Measurements from ENCODE around the gene MAST1. TPM values are rescaled to one million over a fixed set of nuclear protein-coding genes. Genes with fewer than 3 reads are reported as not detected.
"Not testable (repeated sequence)": the region's sequence is repeated elsewhere in the genome, so short reads cannot be mapped to it uniquely, and the experiment has no call there.

Gene MAST1
- total RNA-seq, 1 experiment from 2014 or later = 2.6 TPM

DNA sequence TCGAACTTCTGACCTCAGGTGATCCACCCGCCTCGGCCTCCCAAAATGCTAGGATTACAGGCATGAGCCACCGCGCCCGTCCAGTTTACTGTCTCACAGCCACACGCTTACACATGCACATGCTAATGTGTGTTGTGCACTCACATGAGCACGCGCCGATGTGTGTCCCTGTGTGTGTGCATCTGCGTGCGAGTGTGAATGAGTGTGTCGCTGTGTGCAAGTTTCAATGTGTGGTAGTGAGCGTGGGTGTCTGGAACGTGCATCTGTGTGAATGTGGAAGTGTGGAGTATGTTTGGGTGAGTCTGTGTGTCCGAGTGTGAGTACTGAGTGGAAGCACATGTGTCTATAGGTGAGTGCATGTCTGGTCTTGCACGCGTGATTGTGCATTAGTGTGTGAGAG lies 4.2 kb downstream of the MAST1 start:
- intact Hi-C loops (cut with micrococcal nuclease; ENCODE audit: unreplicated experiment) = no loop called here
- CTCF ChIA-PET = no interaction called here
- TF ChIP-seq CTCF (IDR thresholded peaks at IDR 0.05; ENCODE audit: unreplicated experiment) = no peak
- peaks cover 5% of the 10 kb centered on the region for H3K36me3 Mint-ChIP-seq (ENCODE audit: insufficient read depth, unreplicated experiment)
- no peak for DNase-seq
- no TSS peak for BruUV-seq (replicated peaks)
- H3K27me3 Mint-ChIP-seq (ENCODE audit: unreplicated experiment) = peaks cover 29% of the 10 kb centered on the region
- no peak overlapping the region for H3K4me3 Mint-ChIP-seq (ENCODE audit: low read depth, unreplicated experiment)
- no peaks in the 10 kb centered on the region for H3K4me1 Mint-ChIP-seq (ENCODE audit: low read depth, unreplicated experiment)
- H3K27ac Mint-ChIP-seq (ENCODE audit: unreplicated experiment) = no peak overlapping the region
- H3K9me3 Mint-ChIP-seq (ENCODE audit: low read depth, unreplicated experiment) = no peaks in the 10 kb centered on the region

- Mint-ChIP-seq H3K4me1 (ENCODE audit: low read depth, unreplicated experiment) (no peaks in the 10 kb centered on the region), H3K27me3 (ENCODE audit: unreplicated experiment) (peaks cover 24% of the 10 kb centered on the region), H3K9me3 (ENCODE audit: low read depth, unreplicated experiment) (no peaks in the 10 kb centered on the region), H3K27ac (ENCODE audit: unreplicated experiment) (no peak overlapping the region), H3K4me3 (ENCODE audit: low read depth, unreplicated experiment) (no peak overlapping the region), H3K36me3 (ENCODE audit: insufficient read depth, unreplicated experiment) (peaks cover 5% of the 10 kb centered on the region)
- CTCF ChIA-PET = no interaction called here
- BruUV-seq (replicated peaks) = no TSS peak
- intact Hi-C loops (cut with micrococcal nuclease; ENCODE audit: unreplicated experiment) = no loop called here
- no peak for TF ChIP-seq CTCF (IDR thresholded peaks at IDR 0.05; ENCODE audit: unreplicated experiment)
- no peak for DNase-seq
These were observed 5.0 kb downstream of the MAST1 start for GRCh38 chr19:12843328-12843727.

DNA sequence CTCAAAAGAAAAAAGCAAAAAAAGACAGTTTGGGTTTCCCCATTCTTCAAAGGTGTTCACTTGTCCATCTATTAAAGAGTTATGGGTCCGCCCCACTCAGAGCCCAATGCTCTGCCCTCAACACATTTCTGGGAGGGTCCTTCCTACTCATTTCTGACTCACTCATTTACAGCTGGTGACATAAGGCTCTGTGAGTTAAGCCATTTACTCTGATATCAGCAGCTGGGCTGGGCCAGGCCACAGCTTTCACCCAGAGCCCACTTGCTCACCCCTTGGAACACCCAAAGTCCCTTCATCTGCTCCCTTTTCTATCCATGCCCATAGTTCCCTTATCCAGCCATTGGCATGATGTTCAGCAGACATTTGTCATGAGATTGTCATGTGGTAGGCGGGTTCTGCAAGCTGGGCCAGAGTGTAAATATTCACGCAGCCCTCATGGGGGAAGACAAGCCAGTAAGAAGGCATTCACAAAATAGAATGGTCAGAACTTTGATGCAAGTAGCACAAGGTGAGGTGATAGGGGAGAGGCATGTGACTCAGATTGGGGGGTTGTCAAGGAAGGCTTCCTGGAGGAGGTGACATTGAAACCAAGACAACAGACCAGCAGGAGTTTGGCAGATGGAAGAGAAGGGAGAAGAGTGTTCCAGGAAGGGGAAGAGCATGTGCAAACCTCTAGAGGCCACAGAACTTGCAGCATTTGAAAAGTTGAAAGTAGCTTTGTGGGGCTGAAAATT lies 5.9 kb downstream of the MAST1 start:
- Mint-ChIP-seq H3K4me3 (ENCODE audit: low read depth, unreplicated experiment) (no peak overlapping the region), H3K36me3 (ENCODE audit: insufficient read depth, unreplicated experiment) (peaks cover 5% of the 10 kb centered on the region), H3K9me3 (ENCODE audit: low read depth, unreplicated experiment) (no peaks in the 10 kb centered on the region), H3K4me1 (ENCODE audit: low read depth, unreplicated experiment) (no peaks in the 10 kb centered on the region), H3K27ac (ENCODE audit: unreplicated experiment) (no peak overlapping the region), H3K27me3 (ENCODE audit: unreplicated experiment) (peaks cover 21% of the 10 kb centered on the region)
- intact Hi-C loops (cut with micrococcal nuclease; ENCODE audit: unreplicated experiment) = no loop called here
- CTCF ChIA-PET = no interaction called here
- no peak for DNase-seq
- no TSS peak for BruUV-seq (replicated peaks)
- no peak for TF ChIP-seq CTCF (IDR thresholded peaks at IDR 0.05; ENCODE audit: unreplicated experiment)

DNA sequence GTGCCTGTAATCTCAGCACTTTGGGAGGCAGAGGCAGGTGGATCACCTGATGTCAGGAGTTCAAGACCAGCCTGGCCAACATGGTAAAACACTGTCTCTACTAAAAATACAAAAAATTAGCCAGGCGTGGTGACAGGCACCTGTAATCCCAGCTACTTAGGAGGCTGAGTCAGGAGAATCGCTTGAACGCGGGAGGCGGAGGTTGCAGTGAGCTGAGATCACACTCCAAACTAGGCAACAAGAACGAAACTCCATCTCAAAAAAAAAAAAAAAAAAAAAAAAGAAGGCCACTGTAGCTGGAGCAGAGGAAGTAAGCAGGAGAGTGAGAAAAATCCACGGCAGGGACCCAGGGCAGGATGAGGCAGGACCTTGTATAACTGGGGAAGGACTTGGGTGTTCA lies 8.3 kb downstream of the MAST1 start:
- not testable (repeated sequence) for H3K4me1 Mint-ChIP-seq (ENCODE audit: low read depth, unreplicated experiment); H3K9me3 Mint-ChIP-seq (ENCODE audit: low read depth, unreplicated experiment); H3K36me3 Mint-ChIP-seq (ENCODE audit: insufficient read depth, unreplicated experiment); H3K27ac Mint-ChIP-seq (ENCODE audit: unreplicated experiment); DNase-seq; H3K4me3 Mint-ChIP-seq (ENCODE audit: low read depth, unreplicated experiment); H3K27me3 Mint-ChIP-seq (ENCODE audit: unreplicated experiment); BruUV-seq (replicated peaks)
- CTCF ChIA-PET = interaction anchor here (1.8 kb wide), 1 partner anchor 87 kb away, joined by 11 read pairs; no protein-coding TSS in a partner anchor
- intact Hi-C loops (cut with micrococcal nuclease; ENCODE audit: unreplicated experiment) = loop anchor here (5.0 kb wide), 1 partner anchor 84 kb away; no protein-coding TSS in a partner anchor
